ENCODE results near the gene SEL1L3. TPM values are rescaled to one million over a fixed set of nuclear protein-coding genes. Genes with fewer than 3 reads are reported as not detected.

The SEL1L3 gene
- total RNA-seq, 4 donors from 2014 or later, result 6.9 to 13.5 (median 7.5) TPM

DNA sequence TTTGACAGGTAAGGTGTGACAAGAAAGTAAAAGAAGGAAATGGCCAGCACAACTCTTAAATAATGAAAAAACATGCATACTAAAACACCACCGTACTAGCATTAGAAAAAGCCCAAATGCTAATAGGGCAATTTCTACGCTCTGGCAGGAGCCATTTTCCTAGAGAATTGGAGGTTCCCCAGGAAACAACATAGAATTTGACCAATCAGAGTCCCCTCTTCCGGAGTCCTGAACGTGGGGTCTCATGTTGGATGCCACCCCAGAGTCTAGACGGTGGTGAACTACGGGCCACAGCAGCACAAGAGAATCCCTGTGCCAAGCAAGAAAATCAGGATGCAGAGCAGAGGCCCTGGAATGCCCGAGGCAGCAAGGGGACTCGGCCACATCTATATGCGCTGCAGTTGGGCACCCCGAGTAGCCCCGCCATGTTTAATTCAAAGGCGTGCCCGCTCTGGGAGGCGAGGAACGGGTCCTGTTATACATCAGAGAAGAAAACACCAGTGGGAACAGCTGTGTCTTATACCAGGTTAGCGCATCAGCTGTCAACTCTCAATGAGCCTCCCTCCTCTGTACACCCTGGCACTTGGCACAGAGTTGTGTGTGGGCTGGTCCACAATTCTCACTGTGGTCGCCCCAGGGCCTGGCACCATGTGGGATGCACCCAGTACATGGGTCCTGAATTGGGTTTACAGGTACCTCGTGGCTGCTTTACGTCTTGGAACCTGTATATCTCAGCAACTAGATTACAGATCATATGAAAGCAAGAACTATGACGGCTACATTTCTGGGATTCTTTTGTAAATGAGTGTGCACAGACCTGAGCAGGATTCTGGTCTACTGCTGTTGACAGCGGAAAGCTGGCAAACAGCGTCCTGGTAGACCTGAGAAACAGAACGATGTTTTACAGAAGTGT is 52.1 kb downstream of the SEL1L3 start:
- intact Hi-C loops (cut with DNase I), result no loop called here
- DNase-seq, result no peak
- Histone ChIP-seq H3K4me3 (no peak overlapping the region), H3K36me3 (no peaks in the 10 kb centered on the region), H3K27me3 (no peaks in the 10 kb centered on the region), H3K9me3 (no peaks in the 10 kb centered on the region), H3K4me1 (peaks cover 0 to 5% (median 3%) of the 10 kb centered on the region in 3 donors), H3K27ac (no peak overlapping the region)
- TF ChIP-seq, protein P1, sequence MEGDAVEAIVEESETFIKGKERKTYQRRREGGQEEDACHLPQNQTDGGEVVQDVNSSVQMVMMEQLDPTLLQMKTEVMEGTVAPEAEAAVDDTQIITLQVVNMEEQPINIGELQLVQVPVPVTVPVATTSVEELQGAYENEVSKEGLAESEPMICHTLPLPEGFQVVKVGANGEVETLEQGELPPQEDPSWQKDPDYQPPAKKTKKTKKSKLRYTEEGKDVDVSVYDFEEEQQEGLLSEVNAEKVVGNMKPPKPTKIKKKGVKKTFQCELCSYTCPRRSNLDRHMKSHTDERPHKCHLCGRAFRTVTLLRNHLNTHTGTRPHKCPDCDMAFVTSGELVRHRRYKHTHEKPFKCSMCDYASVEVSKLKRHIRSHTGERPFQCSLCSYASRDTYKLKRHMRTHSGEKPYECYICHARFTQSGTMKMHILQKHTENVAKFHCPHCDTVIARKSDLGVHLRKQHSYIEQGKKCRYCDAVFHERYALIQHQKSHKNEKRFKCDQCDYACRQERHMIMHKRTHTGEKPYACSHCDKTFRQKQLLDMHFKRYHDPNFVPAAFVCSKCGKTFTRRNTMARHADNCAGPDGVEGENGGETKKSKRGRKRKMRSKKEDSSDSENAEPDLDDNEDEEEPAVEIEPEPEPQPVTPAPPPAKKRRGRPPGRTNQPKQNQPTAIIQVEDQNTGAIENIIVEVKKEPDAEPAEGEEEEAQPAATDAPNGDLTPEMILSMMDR (IDR thresholded peaks at IDR 0.05), result no peak
- TF ChIP-seq POLR2A (IDR thresholded peaks at IDR 0.05), result no peak
- WGBS, 2 donors, result 92 to 93% methylated on average over 12 to 15 of the region's 23 CpGs

DNA sequence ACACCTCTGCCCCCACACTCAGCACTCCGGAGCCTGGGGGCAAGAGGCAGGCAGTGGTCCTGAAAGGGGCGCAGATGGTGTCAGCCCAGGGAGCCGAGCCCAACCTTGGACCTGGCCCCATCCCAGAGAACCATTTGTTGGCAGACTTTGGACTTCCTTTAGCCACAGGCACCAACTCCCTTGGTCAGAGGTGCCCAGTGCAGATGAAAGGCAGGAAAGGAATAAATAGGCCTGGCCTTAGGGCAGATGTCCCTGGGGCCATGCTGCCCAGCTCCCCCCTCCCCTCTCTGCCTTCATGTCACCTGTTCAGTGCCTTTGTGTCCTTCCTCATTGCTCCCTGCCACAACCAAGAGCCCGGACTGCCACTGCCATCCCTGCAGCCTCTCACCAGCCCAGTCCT is 52.8 kb downstream of the SEL1L3 start:
- 79 to 82% methylated on average over 3 to 4 of the region's 4 CpGs for WGBS, 2 donors
- TF ChIP-seq, protein P1 (IDR thresholded peaks at IDR 0.05), result no peak
- no peak for DNase-seq
- Histone ChIP-seq H3K4me3 (no peak overlapping the region), H3K27me3 (no peaks in the 10 kb centered on the region), H3K9me3 (no peaks in the 10 kb centered on the region), H3K27ac (no peak overlapping the region), H3K36me3 (no peaks in the 10 kb centered on the region), H3K4me1 (peaks cover 0 to 5% (median 3%) of the 10 kb centered on the region in 3 donors)
- intact Hi-C loops (cut with DNase I), result no loop called here

DNA sequence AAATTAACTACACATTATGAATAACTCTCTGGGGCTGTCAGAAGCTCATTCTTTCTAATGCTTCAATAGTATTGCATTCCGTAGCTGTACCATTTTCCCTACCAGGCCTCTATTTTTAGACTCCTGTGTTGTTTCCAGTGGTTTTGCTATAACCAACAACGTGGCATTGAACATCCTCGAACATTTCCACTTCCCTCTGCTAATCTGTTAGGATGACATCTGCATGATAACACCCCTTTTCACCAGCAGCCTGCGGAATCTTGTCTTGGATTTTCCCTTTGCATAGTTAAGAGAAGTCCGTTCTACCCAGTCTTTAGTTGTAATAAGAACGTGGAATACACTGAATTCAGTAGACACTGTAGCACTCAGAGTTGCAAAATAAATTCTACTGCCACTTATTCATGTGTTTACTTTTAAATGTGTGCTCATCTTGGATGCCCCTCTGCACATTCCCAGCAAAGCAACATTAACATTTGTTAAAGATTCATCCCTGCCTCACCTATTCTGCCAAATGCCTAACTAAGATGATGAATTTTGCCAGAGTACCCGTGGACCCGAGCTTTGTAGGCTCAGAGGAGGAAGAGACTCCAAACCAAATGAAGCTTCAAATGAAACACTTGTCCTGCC is 55.6 kb downstream of the SEL1L3 start:
- H3K36me3 ChIP-seq, result no peaks in the 10 kb centered on the region
- H3K27ac ChIP-seq, result no peak overlapping the region

DNA sequence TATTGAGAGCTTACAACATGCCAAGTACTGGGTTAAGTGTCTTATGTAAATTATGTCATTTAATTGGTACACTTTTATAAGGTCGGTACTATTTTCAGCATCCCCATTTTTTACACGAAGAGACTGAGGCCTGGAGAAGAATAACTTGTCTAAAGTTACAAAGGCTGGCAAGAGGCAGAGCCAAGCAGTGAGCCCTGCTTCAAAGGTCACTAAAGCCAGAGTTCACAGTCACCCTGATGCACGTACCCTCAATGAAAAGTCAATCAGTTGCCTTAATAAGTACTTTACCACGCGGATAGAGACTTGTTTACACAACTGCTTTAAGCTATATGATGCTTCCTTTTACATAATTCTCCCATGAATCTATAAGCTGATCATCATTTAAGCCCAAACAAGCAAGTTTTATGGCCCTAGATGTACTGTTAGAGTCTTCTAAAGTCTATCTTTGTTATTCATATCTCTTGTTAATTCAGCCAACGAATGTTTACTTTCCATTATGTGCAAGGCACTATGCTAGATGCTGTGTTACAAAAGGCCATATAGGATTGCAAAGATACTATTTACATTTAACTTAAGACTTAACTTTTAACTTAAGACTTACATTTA is 57.4 kb downstream of the SEL1L3 start:
- H3K27me3 ChIP-seq, result no peaks in the 10 kb centered on the region
- H3K36me3 ChIP-seq, result peaks cover 0 to 5% (median 0%) of the 10 kb centered on the region in 3 donors
- 77 to 89% methylated on average over 6 of the region's 6 CpGs for WGBS, 2 donors
- no peak for DNase-seq
- no peak for TF ChIP-seq POLR2A (IDR thresholded peaks at IDR 0.05)
- TF ChIP-seq, protein P1 (IDR thresholded peaks at IDR 0.05), result no peak
- no peaks in the 10 kb centered on the region for H3K4me1 ChIP-seq
- H3K4me3 ChIP-seq, result no peak overlapping the region
- H3K9me3 ChIP-seq, result no peaks in the 10 kb centered on the region
- no peak overlapping the region for H3K27ac ChIP-seq
- intact Hi-C loops (cut with DNase I), result no loop called here

More for the DNA sequence above, 55.6 kb downstream of the SEL1L3 start:
- intact Hi-C loops (cut with DNase I), result no loop called here
- DNase-seq, result no peak
- H3K4me1 ChIP-seq, result no peaks in the 10 kb centered on the region
- no peaks in the 10 kb centered on the region for H3K9me3 ChIP-seq
- 77 to 79% methylated on average over 8 of the region's 8 CpGs for WGBS, 2 donors
- H3K4me3 ChIP-seq, result no peak overlapping the region
- TF ChIP-seq, protein P1 (IDR thresholded peaks at IDR 0.05), result no peak
- no peak for TF ChIP-seq POLR2A (IDR thresholded peaks at IDR 0.05)
- no peaks in the 10 kb centered on the region for H3K27me3 ChIP-seq
